Transverse colon (tissue), 4 donors: Measurements from ENCODE around the gene CACNA1C. TPM values are rescaled to one million over a fixed set of nuclear protein-coding genes. Genes with fewer than 3 reads are reported as not detected.

ENCODE experiments used
- DNase-seq: peaks from one replicate; pipeline ENCODE4 v3.0.0-alpha.2; 2019
- H3K27ac ChIP-seq, 4 donors: fragments of 200-600 bp; sonication (generic); 2 replicates each; pipeline ENCODE4 v1.5.1; 2016 to 2018; ENCODE audit warnings: inconsistent platforms in 4 of 4
- H3K27me3 ChIP-seq: fragments of 200-600 bp; sonication (generic); 2 replicates; pipeline ENCODE4 v1.5.1; 2017; ENCODE audit warnings: inconsistent platforms
- H3K36me3 ChIP-seq, 4 donors: fragments of 200-600 bp; sonication (generic); 2 replicates each; pipeline ENCODE4 v1.5.1; 2017 to 2019; ENCODE audit warnings: inconsistent platforms in 4 of 4
- H3K4me1 ChIP-seq, 4 donors: fragments of 200-600 bp; sonication (generic); 2 replicates each; pipeline ENCODE4 v1.5.1; 2017 to 2020; ENCODE audit warnings: inconsistent platforms in 4 of 4
- H3K4me3 ChIP-seq, 4 donors: fragments of 200-600 bp; sonication (generic); 1 replicate in 1 of 4; 2 replicates in 3 of 4; pipeline versions ENCODE4 v1.5.1 to v1.6.1; 2017 to 2019; ENCODE audit warnings: inconsistent platforms in 4 of 4
- H3K9me3 ChIP-seq, 2 donors: fragments of 200-600 bp; sonication (generic); 2 replicates each; pipeline ENCODE4 v1.5.1; 2017 to 2019; ENCODE audit warnings: inconsistent platforms in 2 of 2
- EP300 ChIP-seq: sonication (generic); formaldehyde crosslinking; IDR thresholded peaks from one replicate; pipeline ENCODE4 v1.6.1; 2017; ENCODE audit warnings: antibody characterized with exemption, low read depth
- POLR2A ChIP-seq: fragments of 450-650 bp; IDR thresholded peaks from one replicate; pipeline ENCODE4 v1.6.1; 2016; ENCODE audit warnings: antibody characterized with exemption, mild to moderate bottlenecking, moderate library complexity
- POLR2AphosphoS5 ChIP-seq, 3 donors: sonication (generic); formaldehyde crosslinking; IDR thresholded peaks; one replicate each; pipeline ENCODE4 v1.6.1; 2016; ENCODE audit warnings: antibody characterized with exemption in 3 of 3
- WGBS, 2 donors: methylation state at CpG; one replicate each; pipeline ENCODE4 v1.1.5; 2018; ENCODE audit warnings: low coverage in 1 of 2; 5-methylcytosine and 5-hydroxymethylcytosine counted together
- in situ Hi-C, 4 donors: fragments of 200-750 bp; cut with MboI; loops; one replicate each; pipeline versions ENCODE4 v1.15.0 to v1.15.1; 2017; ENCODE audit warnings: low sequenced_read_pairs in 3 of 4, low pct_ligation_motif_present in 1 of 4, low pct_unique_long_range_greater_than_20kb in 1 of 4
- intact Hi-C: fragments of 100-400 bp; cut with DNase I; formaldehyde crosslinking; loops from one replicate; pipeline ENCODE4 v1.15.1; 2023; ENCODE audit warnings: low total_unique reads
- total RNA-seq, 4 donors: library from RNA; depleted of rRNA; stranded (reverse); fragments of >200 nt; gene quantifications; one replicate each; pipeline ENCODE4 v1.1.0, GENCODE V29; 2016
- TF ChIP-seq, protein P1 (sequence below), 5 experiments: fragments of 200-600 bp in 3 of 5; fragments of 450-650 bp in 2 of 5; sonication (generic) in 3 of 5; IDR thresholded peaks; 1 replicate in 2 of 5; 2 replicates in 3 of 5; pipeline ENCODE4 v1.5.1; 2016 to 2017; ENCODE audit warnings: antibody characterized with exemption in 5 of 5, inconsistent platforms in 3 of 5, mild to moderate bottlenecking in 2 of 5, moderate library complexity in 1 of 5

Gene CACNA1C
- total RNA-seq, 4 donors from 2014 or later, result 18.8 to 35.2 (median 24.8) TPM

DNA sequence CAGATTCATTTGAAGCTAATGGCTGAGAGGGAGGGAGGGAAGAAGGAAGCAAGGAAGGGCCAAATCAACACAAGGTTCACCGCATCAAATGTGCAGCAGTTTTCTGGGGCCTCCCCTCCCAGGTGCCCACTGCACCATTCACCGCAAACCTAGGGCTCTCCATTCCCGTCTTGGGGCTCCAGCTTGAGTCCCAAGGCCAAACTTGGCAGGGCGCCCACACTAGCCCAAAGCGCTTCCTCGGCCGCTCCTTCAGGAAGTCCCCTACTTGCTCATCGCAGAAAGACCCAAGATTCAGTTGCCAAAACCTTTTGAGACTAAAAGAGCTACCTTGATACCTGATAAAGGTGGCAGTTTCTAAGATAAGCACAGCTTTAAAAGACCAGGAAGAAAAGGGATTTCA lies 601.5 kb downstream of the CACNA1C start:
- in situ Hi-C loops, result no loop called here
- Histone ChIP-seq H3K27me3 (no peaks in the 10 kb centered on the region), H3K36me3 (peaks cover 0 to 3% (median 0%) of the 10 kb centered on the region in 4 donors), H3K4me3 (no peak overlapping the region), H3K4me1 (no peaks in the 10 kb centered on the region), H3K9me3 (no peaks in the 10 kb centered on the region), H3K27ac (no peak overlapping the region)
- no peak for DNase-seq
- intact Hi-C loops, result no loop called here
- WGBS, 2 donors, result 89 to 96% methylated on average over 5 to 8 of the region's 8 CpGs
- TF ChIP-seq, protein P1, sequence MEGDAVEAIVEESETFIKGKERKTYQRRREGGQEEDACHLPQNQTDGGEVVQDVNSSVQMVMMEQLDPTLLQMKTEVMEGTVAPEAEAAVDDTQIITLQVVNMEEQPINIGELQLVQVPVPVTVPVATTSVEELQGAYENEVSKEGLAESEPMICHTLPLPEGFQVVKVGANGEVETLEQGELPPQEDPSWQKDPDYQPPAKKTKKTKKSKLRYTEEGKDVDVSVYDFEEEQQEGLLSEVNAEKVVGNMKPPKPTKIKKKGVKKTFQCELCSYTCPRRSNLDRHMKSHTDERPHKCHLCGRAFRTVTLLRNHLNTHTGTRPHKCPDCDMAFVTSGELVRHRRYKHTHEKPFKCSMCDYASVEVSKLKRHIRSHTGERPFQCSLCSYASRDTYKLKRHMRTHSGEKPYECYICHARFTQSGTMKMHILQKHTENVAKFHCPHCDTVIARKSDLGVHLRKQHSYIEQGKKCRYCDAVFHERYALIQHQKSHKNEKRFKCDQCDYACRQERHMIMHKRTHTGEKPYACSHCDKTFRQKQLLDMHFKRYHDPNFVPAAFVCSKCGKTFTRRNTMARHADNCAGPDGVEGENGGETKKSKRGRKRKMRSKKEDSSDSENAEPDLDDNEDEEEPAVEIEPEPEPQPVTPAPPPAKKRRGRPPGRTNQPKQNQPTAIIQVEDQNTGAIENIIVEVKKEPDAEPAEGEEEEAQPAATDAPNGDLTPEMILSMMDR (IDR thresholded peaks at IDR 0.05), result no peak
- no peak for TF ChIP-seq POLR2A

DNA sequence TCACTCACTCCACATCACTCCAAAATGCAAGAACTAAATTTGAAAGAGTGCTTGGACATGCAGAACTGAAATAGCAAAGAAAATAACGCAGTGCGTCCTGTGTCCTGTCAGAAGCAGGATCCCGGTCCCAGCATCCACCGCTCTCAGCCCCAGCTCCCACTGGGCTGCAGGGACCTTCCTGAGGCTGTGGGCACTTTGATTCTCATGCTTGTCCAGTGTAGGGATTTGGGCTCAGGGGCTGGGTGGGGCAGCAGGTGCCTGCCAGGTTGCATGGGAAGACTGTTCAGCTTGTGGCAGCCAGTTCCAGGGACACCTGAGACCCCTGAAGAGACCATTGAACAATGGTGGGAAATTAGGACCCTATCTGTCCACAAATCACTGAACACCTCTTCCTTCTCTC lies 602.0 kb downstream of the CACNA1C start:
- intact Hi-C loops (no loop called here), in situ Hi-C loops (no loop called here)
- no peaks in the 10 kb centered on the region for H3K9me3 ChIP-seq
- TF ChIP-seq POLR2A (no peak), EP300 (no peak), POLR2AphosphoS5 (IDR thresholded peaks at IDR 0.05) (no peak)
- TF ChIP-seq, protein P1 (IDR thresholded peaks at IDR 0.05), result no peak
- no peaks in the 10 kb centered on the region for H3K27me3 ChIP-seq
- WGBS, 2 donors, result 70% methylated on average over 4 of the region's 4 CpGs; no CpG with 5 or more reads in 1 of the 2 donors
- no peak overlapping the region for H3K27ac ChIP-seq
- no peak overlapping the region for H3K4me3 ChIP-seq
- DNase-seq, result no peak
- H3K36me3 ChIP-seq, result peaks cover 0 to 3% (median 0%) of the 10 kb centered on the region in 4 donors
- H3K4me1 ChIP-seq, result no peaks in the 10 kb centered on the region

DNA sequence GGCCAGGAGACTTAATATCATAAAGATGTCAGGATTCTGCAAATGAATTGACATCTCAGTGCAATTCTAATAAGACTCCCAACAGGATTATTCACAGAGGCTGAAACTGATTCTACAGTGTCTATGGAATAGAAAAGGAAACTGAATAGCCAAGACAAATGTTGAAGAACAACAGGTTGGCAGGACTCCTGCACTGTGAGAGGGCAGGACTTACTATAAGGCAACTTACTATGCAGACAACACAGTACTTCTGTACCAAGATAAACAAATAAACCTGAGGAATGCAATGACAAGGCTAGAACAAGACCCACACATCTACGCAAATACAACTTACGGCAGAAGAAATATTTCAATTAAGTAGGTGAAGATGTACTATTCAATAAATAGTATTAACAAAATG lies 609.7 kb downstream of the CACNA1C start:
- TF ChIP-seq, protein P1 (IDR thresholded peaks at IDR 0.05), result no peak
- TF ChIP-seq EP300, result no peak
- TF ChIP-seq POLR2AphosphoS5 (IDR thresholded peaks at IDR 0.05), result no peak
- no peak for TF ChIP-seq POLR2A
- Histone ChIP-seq H3K27me3 (no peaks in the 10 kb centered on the region), H3K9me3 (no peaks in the 10 kb centered on the region), H3K4me3 (no peak overlapping the region), H3K27ac (no peak overlapping the region), H3K4me1 (no peaks in the 10 kb centered on the region), H3K36me3 (no peaks in the 10 kb centered on the region)
- in situ Hi-C loops, result no loop called here
- 94 to 100% methylated on average over 2 of the region's 2 CpGs for WGBS, 2 donors
- intact Hi-C loops, result no loop called here
- no peak for DNase-seq

DNA sequence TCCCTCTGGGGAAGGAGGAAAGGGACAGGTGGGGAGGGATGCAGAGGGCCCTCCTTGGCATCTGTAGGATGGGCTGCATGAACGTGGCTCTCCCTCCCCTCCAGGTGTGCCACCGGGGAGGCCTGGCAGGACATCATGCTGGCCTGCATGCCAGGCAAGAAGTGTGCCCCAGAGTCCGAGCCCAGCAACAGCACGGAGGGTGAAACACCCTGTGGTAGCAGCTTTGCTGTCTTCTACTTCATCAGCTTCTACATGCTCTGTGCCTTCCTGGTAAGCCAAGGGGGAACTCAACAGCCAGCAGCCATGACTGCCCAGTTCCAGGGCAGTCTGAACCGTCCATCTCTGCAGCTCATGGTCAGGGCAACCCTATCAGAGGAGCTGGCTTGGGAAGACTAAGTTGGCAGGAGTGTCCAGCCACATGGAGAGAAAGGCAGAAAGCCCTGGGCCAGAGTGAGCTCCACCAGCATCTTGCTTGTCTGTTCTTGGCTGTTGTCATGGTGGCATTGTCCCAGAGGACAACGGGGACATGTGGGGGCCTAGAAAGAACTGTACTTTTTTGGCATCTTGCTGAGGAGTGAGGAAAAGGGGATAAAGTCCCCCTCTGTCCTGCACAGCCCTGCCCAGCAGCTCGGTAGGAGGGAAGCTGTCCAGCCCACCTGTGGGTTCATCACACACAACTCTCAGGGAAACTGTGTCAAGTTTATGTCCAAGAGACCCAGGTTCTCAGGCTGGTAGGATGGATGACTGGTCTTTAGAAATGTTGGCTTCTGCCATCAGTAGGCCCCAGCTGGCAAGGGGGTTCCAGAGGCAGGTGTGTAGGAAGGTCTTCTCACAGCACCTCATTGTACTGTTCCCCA lies 612.2 kb downstream of the CACNA1C start:
- TF ChIP-seq EP300 (no peak), POLR2A (no peak), POLR2AphosphoS5 (IDR thresholded peaks at IDR 0.05) (no peak)
- TF ChIP-seq, protein P1 (IDR thresholded peaks at IDR 0.05), result no peak
- no peak for DNase-seq
- intact Hi-C loops (no loop called here), in situ Hi-C loops (no loop called here)
- Histone ChIP-seq H3K4me1 (no peaks in the 10 kb centered on the region), H3K27ac (no peak overlapping the region), H3K27me3 (no peaks in the 10 kb centered on the region), H3K36me3 (peaks cover 0 to 4% (median 0%) of the 10 kb centered on the region in 4 donors), H3K4me3 (no peak overlapping the region), H3K9me3 (no peaks in the 10 kb centered on the region)
- 83% methylated on average over 7 of the region's 7 CpGs; no CpG with 5 or more reads in 1 of the 2 donors for WGBS, 2 donors
